H1 (cell line): ENCODE measurements around the gene PIP4K2C. TPM values are rescaled to one million over a fixed set of nuclear protein-coding genes. Genes with fewer than 3 reads are reported as not detected.
"Not testable (repeated sequence)": the region's sequence is repeated elsewhere in the genome, so short reads cannot be mapped to it uniquely, and the experiment has no call there.

Experiments used
- CTCF ChIA-PET: fragments of 300-600 bp; sonication (Branson Sonifier 250); formaldehyde crosslinking; loops from one replicate; lab custom pipeline; 2021; ENCODE audit not compliant: partially characterized antibody; lab: Charles Lee
- POLR2A ChIA-PET: fragments of 300-600 bp; sonication (Branson Sonifier 250); formaldehyde crosslinking; loops from one replicate; lab custom pipeline; 2021; ENCODE audit warnings: inconsistent platforms; ENCODE audit not compliant: partially characterized antibody; lab: Charles Lee
- DNase-seq, 2 experiments: peaks; one replicate each; pipeline versions ENCODE4 v3.0.0 to v3.0.0-alpha.2; 2010 to 2022; ENCODE audit warnings: low spot score in 2 of 2, low read depth in 1 of 2, mixed read lengths in 1 of 2
- FAIRE-seq: peaks from 2 replicates; lab custom pipeline; 2011; peaks lifted over from hg19 to GRCh38; lab: Jason Lieb, UNC
- H2AFZ ChIP-seq: 2 replicates; pipeline ENCODE4 v1.8.1; 2012; ENCODE audit warnings: low read length, inconsistent platforms
- H2AK5ac ChIP-seq: 2 replicates; pipeline ENCODE4 v1.6.1; 2013; ENCODE audit warnings: low read depth, low read length
- H2BK120ac ChIP-seq: replicated peaks from 2 replicates; pipeline ENCODE3; 2013; ENCODE audit warnings: low read depth, low read length, inconsistent platforms
- H2BK12ac ChIP-seq: 2 replicates; pipeline ENCODE4 v1.6.1; 2013; ENCODE audit warnings: low read depth, low read length
- H2BK15ac ChIP-seq: 2 replicates; pipeline ENCODE4 v1.6.1; 2013; ENCODE audit warnings: low read length
- H2BK20ac ChIP-seq: 2 replicates; pipeline ENCODE4 v1.6.1; 2013; ENCODE audit warnings: low read length
- H2BK5ac ChIP-seq: 2 replicates; pipeline ENCODE4 v1.6.1; 2013; ENCODE audit warnings: low read depth, low read length
- H3K14ac ChIP-seq: 2 replicates; pipeline ENCODE4 v1.6.1; 2013; ENCODE audit warnings: inconsistent platforms; ENCODE audit not compliant: insufficient read length
- H3K18ac ChIP-seq: 2 replicates; pipeline ENCODE4 v1.6.1; 2013; ENCODE audit warnings: low read length; ENCODE audit errors: extremely low read depth
- H3K23ac ChIP-seq: 2 replicates; pipeline ENCODE4 v1.6.1; 2013; ENCODE audit warnings: inconsistent platforms; ENCODE audit not compliant: insufficient read length
- H3K23me2 ChIP-seq: 2 replicates; pipeline ENCODE4 v1.6.1; 2013; ENCODE audit warnings: low read depth, low read length
- H3K27ac ChIP-seq: 2 replicates; pipeline ENCODE4 v1.6.1; 2011; ENCODE audit warnings: low read depth, low read length, inconsistent platforms
- H3K27me3 ChIP-seq, 4 experiments: replicated peaks in 1 of 4; 1 replicate in 1 of 4; 2 replicates in 3 of 4; pipeline versions ENCODE4 v1.6.1 to v1.8.1; 2011 to 2013; ENCODE audit warnings: low read length in 3 of 4, mild to moderate bottlenecking in 3 of 4, inconsistent platforms in 2 of 4, mixed read lengths in 2 of 4, moderate library complexity in 1 of 4; ENCODE audit not compliant: control insufficient read depth in 3 of 4, insufficient read depth in 3 of 4; ENCODE audit errors: extremely low read depth in 1 of 4
- H3K36me3 ChIP-seq, 4 experiments: 2 replicates each; pipeline versions ENCODE4 v1.6.1 to v1.8.1; 2011 to 2013; ENCODE audit warnings: mild to moderate bottlenecking in 4 of 4, low read length in 3 of 4, moderate library complexity in 2 of 4, control low read depth in 1 of 4, inconsistent platforms in 1 of 4; ENCODE audit not compliant: insufficient read depth in 4 of 4, control insufficient read depth in 2 of 4
- H3K4ac ChIP-seq: replicated peaks from 2 replicates; pipeline ENCODE3; 2013; ENCODE audit warnings: low read length, low read depth, mixed read lengths, inconsistent platforms; ENCODE audit not compliant: insufficient read length
- H3K4me1 ChIP-seq, 4 experiments: replicated peaks in 1 of 4; 1 replicate in 1 of 4; 2 replicates in 3 of 4; pipeline versions ENCODE4 v1.6.1 to v1.8.1; 2011 to 2013; ENCODE audit warnings: low read length in 3 of 4, inconsistent platforms in 2 of 4, mixed read lengths in 1 of 4; ENCODE audit not compliant: insufficient read depth in 4 of 4, control insufficient read depth in 3 of 4
- H3K4me2 ChIP-seq, 2 experiments: 2 replicates each; pipeline versions ENCODE4 v1.6.1 to v1.8.1; 2011 to 2013; ENCODE audit warnings: low read depth in 2 of 2, low read length in 2 of 2, control low read depth in 1 of 2, inconsistent platforms in 1 of 2, mild to moderate bottlenecking in 1 of 2; ENCODE audit not compliant: insufficient read depth in 1 of 2
- H3K4me3 ChIP-seq, 4 experiments: fragments of 200-600, 300-600 bp in 1 of 4; sonication (generic), shearing (Covaris generic), sonication (Bioruptor Twin) in 1 of 4; 2 replicates each; pipeline versions ENCODE4 v1.5.1 to v1.8.1; 2011 to 2016; ENCODE audit warnings: low read length in 4 of 4, low read depth in 3 of 4, control low read depth in 2 of 4, inconsistent platforms in 2 of 4, mild to moderate bottlenecking in 2 of 4, mixed read lengths in 1 of 4, moderate library complexity in 1 of 4; ENCODE audit not compliant: insufficient read depth in 2 of 4; ENCODE audit errors: extremely low read depth in 1 of 4
- H3K56ac ChIP-seq: replicated peaks from 2 replicates; pipeline ENCODE3; 2013; ENCODE audit warnings: low read depth, mild to moderate bottlenecking, mixed read lengths, low read length, inconsistent platforms; ENCODE audit not compliant: insufficient read length
- H3K79me1 ChIP-seq: 2 replicates; pipeline ENCODE4 v1.6.1; 2013; ENCODE audit warnings: low read depth, low read length, control low read depth
- H3K79me2 ChIP-seq, 2 experiments: 2 replicates each; pipeline versions ENCODE4 v1.6.1 to v1.8.1; 2012 to 2013; ENCODE audit warnings: low read length in 2 of 2, mild to moderate bottlenecking in 2 of 2, inconsistent platforms in 1 of 2; ENCODE audit not compliant: insufficient read depth in 2 of 2, control insufficient read depth in 1 of 2
- H3K9ac ChIP-seq, 4 experiments: replicated peaks in 1 of 4; 1 replicate in 1 of 4; 2 replicates in 3 of 4; pipeline versions ENCODE4 v1.6.1 to v1.8.1; 2011 to 2013; ENCODE audit warnings: low read depth in 3 of 4, low read length in 3 of 4, control low read depth in 2 of 4, mild to moderate bottlenecking in 2 of 4, moderate library complexity in 2 of 4, inconsistent platforms in 1 of 4; ENCODE audit errors: extremely low read depth in 1 of 4
- H3K9me3 ChIP-seq, 2 experiments: 2 replicates each; pipeline versions ENCODE4 v1.6.1 to v1.8.1; 2012 to 2013; ENCODE audit warnings: mild to moderate bottlenecking in 2 of 2, moderate library complexity in 2 of 2, control low read depth in 1 of 2, inconsistent platforms in 1 of 2, low read depth in 1 of 2, low read length in 1 of 2, mixed read lengths in 1 of 2; ENCODE audit not compliant: insufficient read depth in 2 of 2
- H4K20me1 ChIP-seq, 2 experiments: replicated peaks in 1 of 2; 2 replicates each; pipeline versions ENCODE3 to v1.8.1; 2011 to 2013; ENCODE audit warnings: inconsistent platforms in 2 of 2, low read length in 2 of 2, mild to moderate bottlenecking in 1 of 2; ENCODE audit not compliant: insufficient read depth in 2 of 2, control insufficient read depth in 1 of 2
- H4K5ac ChIP-seq: 2 replicates; pipeline ENCODE4 v1.6.1; 2013; ENCODE audit warnings: low read length, low read depth, mixed read lengths, inconsistent platforms; ENCODE audit not compliant: insufficient read length
- H4K8ac ChIP-seq: 2 replicates; pipeline ENCODE4 v1.8.0; 2013; ENCODE audit warnings: mild to moderate bottlenecking, moderate library complexity, low read length, inconsistent platforms; ENCODE audit not compliant: insufficient read depth; ENCODE audit errors: extremely low read depth
- H4K91ac ChIP-seq: replicated peaks from 2 replicates; pipeline ENCODE3; 2013; ENCODE audit warnings: low read length, mixed read lengths, inconsistent platforms; ENCODE audit not compliant: insufficient read length
- WGBS, 2 experiments: shearing (Covaris generic) in 1 of 2; methylation state at CpG; one replicate each; pipeline versions ENCODE4 v1.1.6 to v1.1.7; 2013 to 2015; ENCODE audit warnings: low lambda C conversion rate in 2 of 2, mixed read lengths in 2 of 2, inconsistent platforms in 1 of 2, low coverage in 1 of 2, missing lambda C conversion rate in 1 of 2; ENCODE audit not compliant: insufficient replicate concordance in 2 of 2, insufficient coverage in 1 of 2, insufficient read length in 1 of 2; ENCODE audit errors: extremely low coverage in 1 of 2, missing lambda C conversion rate in 1 of 2; 5-methylcytosine and 5-hydroxymethylcytosine counted together
- polyA plus RNA-seq, 7 experiments: library from polyadenylated mRNA; depleted of rRNA in 3 of 7; stranded (reverse) in 5 of 7; unstranded in 2 of 7; fragments of >200 nt in 5 of 7; fragments of 200-250 nt in 2 of 7; gene quantifications; 1 replicate in 5 of 7; 2 replicates in 1 of 7; 4 replicates in 1 of 7; pipeline versions ENCODE4 v1.2.1 to v1.2.3, GENCODE V29; 2011 to 2013; ENCODE audit warnings: missing spikeins in 2 of 7, mixed read lengths in 2 of 7
- total RNA-seq: library from RNA; stranded (reverse); fragmentation: NEBNext Ultra II Directional; extraction: Animal tissue kit (Norgen Biotek cat#: 25700); gene quantifications from 2 replicates; pipeline ENCODE4 v1.2.1, GENCODE V29; 2021

Gene PIP4K2C
- total and polyA plus RNA-seq, 2 of the 8 experiments (the other 6 are each of a cell fraction or from before 2014, with no cell fraction given), result 25.0 to 27.1 TPM

- ChIA-PET CTCF (interaction anchor here (1.5 to 6.1 kb wide), 4 partner anchors 18 to 137 kb away, joined by 3 to 40 read pairs (median 16); partner anchors contain the start of genes B4GALNT1 and DTX3), POLR2A (interaction anchor here (0.6 to 6.2 kb wide), 3 partner anchors 15 to 973 kb away, joined by 3 to 60 read pairs (median 4); partner anchors contain the start of gene DTX3)
- not testable (repeated sequence) for H2BK120ac ChIP-seq, H4K20me1 ChIP-seq, H4K91ac ChIP-seq, H3K4me1 ChIP-seq, H3K4ac ChIP-seq, FAIRE-seq, H4K8ac ChIP-seq, H3K9ac ChIP-seq, H3K27ac ChIP-seq, H2BK15ac ChIP-seq, H3K4me3 ChIP-seq, H2BK12ac ChIP-seq, H3K56ac ChIP-seq, H3K14ac ChIP-seq, H3K18ac ChIP-seq, H3K23ac ChIP-seq, H2BK5ac ChIP-seq, H3K9me3 ChIP-seq, DNase-seq, H3K79me1 ChIP-seq, H2AFZ ChIP-seq, H3K4me2 ChIP-seq, H2BK20ac ChIP-seq, H4K5ac ChIP-seq, H3K27me3 ChIP-seq
- Histone ChIP-seq H3K79me2 (peaks cover 5 to 20% of the 10 kb centered on the region in 2 experiments; a peak in 3 of 4 replicates), H3K36me3 (peaks cover 0 to 11% (median 0%) of the 10 kb centered on the region in 4 experiments; a peak in 4 of 8 replicates), H2AK5ac (0 out of 2 replicates have a peak overlapping the region, but pooled peaks have one; percentile 53), H3K23me2 (peaks cover 15% of the 10 kb centered on the region; the same call in 1 of the 2 replicates)
- 91% methylated on average over 15 of the region's 15 CpGs; no CpG with 5 or more reads in 1 of the 2 experiments for WGBS, 2 experiments
These were observed 1.9 kb upstream of the PIP4K2C start for GRCh38 chr12:57588951-57589610.
